Measurements from ENCODE around the gene CLTCL1.

CLTCL1 gene

DNA sequence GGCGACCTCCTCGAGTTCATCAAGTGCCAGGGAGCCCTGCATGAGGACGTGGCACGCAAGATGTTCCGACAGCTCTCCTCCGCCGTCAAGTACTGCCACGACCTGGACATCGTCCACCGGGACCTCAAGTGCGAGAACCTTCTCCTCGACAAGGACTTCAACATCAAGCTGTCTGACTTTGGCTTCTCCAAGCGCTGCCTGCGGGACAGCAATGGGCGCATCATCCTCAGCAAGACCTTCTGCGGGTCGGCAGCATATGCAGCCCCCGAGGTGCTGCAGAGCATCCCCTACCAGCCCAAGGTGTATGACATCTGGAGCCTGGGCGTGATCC lies 159.9 kb downstream of the CLTCL1 start:
- DNase-seq (ENCODE audit: low read depth) = no peak

GRCh38 chr22:19130959-19131684 lies 160.4 kb downstream of the CLTCL1 start, which contains the start of gene TSSK2:
TSSK2 (plus strand) TSS chr22:19131308; CDS start chr22:19131400, 92 bp downstream.
- no peak for DNase-seq (ENCODE audit: low read depth)

- DNase-seq (ENCODE audit: low read depth) = no peak
Observed at GRCh38 chr22:19129871-19130270, 161.6 kb downstream of the CLTCL1 start.

Measured in CMK (cell line).